Esophagus muscularis mucosa (tissue), 4 donors: ENCODE data around the gene PARVB. TPM values are rescaled to one million over a fixed set of nuclear protein-coding genes. Genes with fewer than 3 reads are reported as not detected.

Experiments used
- DNase-seq: peaks from one replicate; pipeline ENCODE4 v3.0.0-alpha.2; 2017; ENCODE audit errors: extremely low spot score
- H3K27ac ChIP-seq, 4 donors: fragments of 200-600 bp; sonication (generic); replicated peaks in 1 of 4; 1 replicate in 3 of 4; 2 replicates in 1 of 4; pipeline ENCODE4 v1.5.1; 2016 to 2019; ENCODE audit warnings: mild to moderate bottlenecking in 1 of 4
- H3K27me3 ChIP-seq, 4 donors: fragments of 200-600 bp; sonication (generic); one replicate each; pipeline versions ENCODE4 v1.5.1 to v1.6.0; 2016 to 2019
- H3K36me3 ChIP-seq, 4 donors: fragments of 200-600 bp; sonication (generic); one replicate each; pipeline ENCODE4 v1.5.1; 2016 to 2019
- H3K4me1 ChIP-seq, 4 donors: fragments of 200-600 bp; sonication (generic); one replicate each; pipeline ENCODE4 v1.5.1; 2016 to 2019
- H3K4me3 ChIP-seq, 4 donors: fragments of 200-600 bp; sonication (generic); 1 replicate in 2 of 4; 2 replicates in 2 of 4; pipeline ENCODE4 v1.5.1; 2016 to 2019; ENCODE audit warnings: mild to moderate bottlenecking in 4 of 4, moderate library complexity in 1 of 4
- H3K9me3 ChIP-seq, 4 donors: fragments of 200-600 bp; sonication (generic); 1 replicate in 3 of 4; 2 replicates in 1 of 4; pipeline ENCODE4 v1.5.1; 2016 to 2019
- EP300 ChIP-seq: sonication (generic); formaldehyde crosslinking; IDR thresholded peaks from one replicate; pipeline ENCODE4 v1.6.1; 2017; ENCODE audit warnings: antibody characterized with exemption
- POLR2A ChIP-seq: fragments of 450-650 bp; IDR thresholded peaks from one replicate; pipeline ENCODE4 v1.6.1; 2017; ENCODE audit warnings: antibody characterized with exemption, moderate library complexity, mild to moderate bottlenecking, low read depth
- POLR2AphosphoS5 ChIP-seq, 2 donors: sonication (generic); formaldehyde crosslinking; IDR thresholded peaks; one replicate each; pipeline ENCODE4 v1.6.1; 2017; ENCODE audit warnings: antibody characterized with exemption in 2 of 2
- WGBS: methylation state at CpG from one replicate; pipeline ENCODE4 v1.1.5; 2018; 5-methylcytosine and 5-hydroxymethylcytosine counted together
- intact Hi-C: fragments of 100-400 bp; cut with DNase I; formaldehyde crosslinking; loops from one replicate; pipeline ENCODE4 v1.15.1; 2023
- total RNA-seq, 4 donors: library from RNA; depleted of rRNA; stranded (reverse); fragments of >200 nt; gene quantifications; one replicate each; pipeline versions ENCODE4 v1.1.0 to v1.2.1, GENCODE V29; 2016
- TF ChIP-seq, protein P1 (sequence below), 3 experiments: fragments of 200-600 bp in 2 of 3; fragments of 450-650 bp in 1 of 3; sonication (generic) in 2 of 3; IDR thresholded peaks; one replicate each; pipeline ENCODE4 v1.5.1; 2017 to 2019; ENCODE audit warnings: antibody characterized with exemption in 3 of 3, mild to moderate bottlenecking in 2 of 3, moderate library complexity in 1 of 3

Gene PARVB
- total RNA-seq, 4 donors from 2014 or later, result 22.0 to 107 (median 45.5) TPM

DNA sequence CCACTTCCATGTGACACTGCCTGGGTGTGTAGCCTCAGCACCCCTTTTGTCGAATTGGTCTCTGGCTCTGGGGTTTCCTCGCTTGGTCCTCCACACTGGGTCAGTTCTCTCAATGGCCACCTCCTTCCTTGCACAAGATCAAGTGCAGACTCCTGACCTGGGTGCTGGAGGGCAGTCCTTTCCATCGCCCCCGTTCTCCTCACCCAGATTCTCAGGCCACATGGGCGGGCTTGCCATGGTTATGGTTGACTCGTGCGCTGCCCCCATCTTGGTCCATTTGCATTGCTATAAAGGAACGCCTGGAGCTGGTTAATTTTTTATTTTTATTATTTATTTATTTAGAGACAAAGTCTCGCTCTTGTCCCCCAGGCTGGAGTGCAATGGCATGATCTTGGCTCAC lies 5.5 kb upstream of the PARVB start:
- WGBS, result 97% methylated on average over 9 of the region's 9 CpGs
- no peak for DNase-seq
- intact Hi-C loops, result no loop called here
- no peak overlapping the region for H3K4me3 ChIP-seq
- no peaks in the 10 kb centered on the region for H3K36me3 ChIP-seq
- no peak for TF ChIP-seq EP300
- no peak for TF ChIP-seq POLR2A
- TF ChIP-seq POLR2AphosphoS5 (IDR thresholded peaks at IDR 0.05), result no peak
- TF ChIP-seq, protein P1, sequence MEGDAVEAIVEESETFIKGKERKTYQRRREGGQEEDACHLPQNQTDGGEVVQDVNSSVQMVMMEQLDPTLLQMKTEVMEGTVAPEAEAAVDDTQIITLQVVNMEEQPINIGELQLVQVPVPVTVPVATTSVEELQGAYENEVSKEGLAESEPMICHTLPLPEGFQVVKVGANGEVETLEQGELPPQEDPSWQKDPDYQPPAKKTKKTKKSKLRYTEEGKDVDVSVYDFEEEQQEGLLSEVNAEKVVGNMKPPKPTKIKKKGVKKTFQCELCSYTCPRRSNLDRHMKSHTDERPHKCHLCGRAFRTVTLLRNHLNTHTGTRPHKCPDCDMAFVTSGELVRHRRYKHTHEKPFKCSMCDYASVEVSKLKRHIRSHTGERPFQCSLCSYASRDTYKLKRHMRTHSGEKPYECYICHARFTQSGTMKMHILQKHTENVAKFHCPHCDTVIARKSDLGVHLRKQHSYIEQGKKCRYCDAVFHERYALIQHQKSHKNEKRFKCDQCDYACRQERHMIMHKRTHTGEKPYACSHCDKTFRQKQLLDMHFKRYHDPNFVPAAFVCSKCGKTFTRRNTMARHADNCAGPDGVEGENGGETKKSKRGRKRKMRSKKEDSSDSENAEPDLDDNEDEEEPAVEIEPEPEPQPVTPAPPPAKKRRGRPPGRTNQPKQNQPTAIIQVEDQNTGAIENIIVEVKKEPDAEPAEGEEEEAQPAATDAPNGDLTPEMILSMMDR (IDR thresholded peaks at IDR 0.05), result no peak
- peaks cover 17 to 22% (median 19%) of the 10 kb centered on the region in 4 donors for H3K4me1 ChIP-seq
- no peaks in the 10 kb centered on the region for H3K27me3 ChIP-seq
- H3K9me3 ChIP-seq, result no peaks in the 10 kb centered on the region
- no peak overlapping the region for H3K27ac ChIP-seq

GRCh38 chr22:44019416-44019815 lies 4.7 kb upstream of the PARVB start:
- Histone ChIP-seq H3K27ac (no peak overlapping the region), H3K4me1 (peaks cover 21 to 25% (median 22%) of the 10 kb centered on the region in 4 donors), H3K4me3 (no peak overlapping the region), H3K36me3 (no peaks in the 10 kb centered on the region), H3K27me3 (no peaks in the 10 kb centered on the region), H3K9me3 (no peaks in the 10 kb centered on the region)
- intact Hi-C loops, result no loop called here
- TF ChIP-seq, protein P1 (IDR thresholded peaks at IDR 0.05), result no peak
- no peak for TF ChIP-seq POLR2AphosphoS5 (IDR thresholded peaks at IDR 0.05)
- TF ChIP-seq POLR2A, result no peak
- TF ChIP-seq EP300, result no peak
- WGBS, result 84% methylated on average over 10 of the region's 10 CpGs
- DNase-seq, result no peak

DNA sequence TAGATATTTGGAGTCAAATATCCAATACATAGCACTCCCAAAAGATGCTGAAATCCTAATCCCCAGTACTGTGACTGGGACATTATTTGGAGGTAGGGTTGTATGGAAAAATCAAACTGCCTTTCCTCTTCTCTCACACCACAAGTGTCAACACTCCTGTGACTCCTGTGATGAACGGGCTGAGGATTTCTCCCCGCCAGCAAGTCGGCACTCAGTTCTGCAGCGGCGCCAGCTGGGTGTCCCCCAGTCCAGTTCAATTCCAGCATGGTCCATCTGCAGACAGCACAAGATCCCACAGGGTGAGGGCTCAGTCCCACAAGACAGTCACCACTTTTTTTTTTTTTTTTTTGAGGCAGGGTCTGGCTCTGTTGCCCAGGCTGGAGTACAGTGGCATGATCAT lies 4.3 kb upstream of the PARVB start:
- Histone ChIP-seq H3K36me3 (no peaks in the 10 kb centered on the region), H3K4me3 (no peak overlapping the region), H3K9me3 (no peaks in the 10 kb centered on the region), H3K27ac (no peak overlapping the region), H3K4me1 (peaks cover 24 to 30% (median 25%) of the 10 kb centered on the region in 4 donors), H3K27me3 (no peaks in the 10 kb centered on the region)
- intact Hi-C loops, result no loop called here
- no peak for TF ChIP-seq POLR2A
- TF ChIP-seq, protein P1 (IDR thresholded peaks at IDR 0.05), result no peak
- no peak for TF ChIP-seq POLR2AphosphoS5 (IDR thresholded peaks at IDR 0.05)
- TF ChIP-seq EP300, result no peak
- 92% methylated on average over 5 of the region's 5 CpGs for WGBS
- DNase-seq, result no peak

DNA sequence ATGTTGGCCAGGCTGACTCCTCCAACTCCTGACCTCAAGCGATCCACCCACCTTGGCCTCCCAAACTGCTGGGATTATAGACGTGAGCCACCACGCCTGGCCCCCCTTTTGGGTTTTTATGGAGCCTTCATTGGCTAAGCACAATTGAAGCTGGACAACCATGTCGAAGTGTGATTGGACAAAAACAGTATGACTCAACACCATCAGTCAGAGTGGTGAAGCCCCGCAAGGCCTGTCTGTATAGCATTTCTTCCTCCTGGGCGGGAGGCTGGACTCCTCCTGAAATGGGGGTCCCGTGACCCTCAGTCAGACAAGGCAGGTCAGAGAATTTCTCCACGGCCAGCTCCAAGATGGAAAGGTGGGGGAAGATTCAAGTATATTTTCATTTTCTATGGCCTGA lies 3.1 kb upstream of the PARVB start:
- intact Hi-C loops, result no loop called here
- H3K36me3 ChIP-seq, result no peaks in the 10 kb centered on the region
- peaks cover 27 to 41% (median 36%) of the 10 kb centered on the region in 4 donors for H3K4me1 ChIP-seq
- DNase-seq, result no peak
- TF ChIP-seq EP300 (no peak), POLR2A (no peak), POLR2AphosphoS5 (IDR thresholded peaks at IDR 0.05) (no peak)
- TF ChIP-seq, protein P1 (IDR thresholded peaks at IDR 0.05), result no peak
- WGBS, result 96% methylated on average over 8 of the region's 8 CpGs
- H3K9me3 ChIP-seq, result no peaks in the 10 kb centered on the region
- no peaks in the 10 kb centered on the region for H3K27me3 ChIP-seq
- H3K4me3 ChIP-seq, result no peak overlapping the region
- no peak overlapping the region for H3K27ac ChIP-seq
